ENCODE data around the gene HRH4.

- no peak for TF ChIP-seq POLR2AphosphoS5 (IDR thresholded peaks at IDR 0.05; ENCODE audit: low read depth, low read length)
- no peak for TF ChIP-seq POLR2A (IDR thresholded peaks at IDR 0.05; ENCODE audit: low read depth, low read length)
- no peak for TF ChIP-seq PAX5 (IDR thresholded peaks at IDR 0.05; ENCODE audit: insufficient read depth, low read length, severe bottlenecking)
- no peak for TF ChIP-seq TAF1 (IDR thresholded peaks at IDR 0.05; ENCODE audit: low read depth, low read length)
These were observed 31.7 kb upstream of the HRH4 start for GRCh38 chr18:24428709-24429108.
